SH-SY5Y (cell line): Measurements from ENCODE around the gene ZNF605.

ENCODE experiments used
- GATA2 ChIP-seq: IDR thresholded peaks from 2 replicates; pipeline ENCODE4 v1.6.1; 2011; ENCODE audit warnings: mild to moderate bottlenecking, low read depth, low read length
- GATA3 ChIP-seq: IDR thresholded peaks from 2 replicates; pipeline ENCODE4 v1.6.1; 2011; ENCODE audit warnings: low read depth, mild to moderate bottlenecking, low read length, moderate library complexity

DNA sequence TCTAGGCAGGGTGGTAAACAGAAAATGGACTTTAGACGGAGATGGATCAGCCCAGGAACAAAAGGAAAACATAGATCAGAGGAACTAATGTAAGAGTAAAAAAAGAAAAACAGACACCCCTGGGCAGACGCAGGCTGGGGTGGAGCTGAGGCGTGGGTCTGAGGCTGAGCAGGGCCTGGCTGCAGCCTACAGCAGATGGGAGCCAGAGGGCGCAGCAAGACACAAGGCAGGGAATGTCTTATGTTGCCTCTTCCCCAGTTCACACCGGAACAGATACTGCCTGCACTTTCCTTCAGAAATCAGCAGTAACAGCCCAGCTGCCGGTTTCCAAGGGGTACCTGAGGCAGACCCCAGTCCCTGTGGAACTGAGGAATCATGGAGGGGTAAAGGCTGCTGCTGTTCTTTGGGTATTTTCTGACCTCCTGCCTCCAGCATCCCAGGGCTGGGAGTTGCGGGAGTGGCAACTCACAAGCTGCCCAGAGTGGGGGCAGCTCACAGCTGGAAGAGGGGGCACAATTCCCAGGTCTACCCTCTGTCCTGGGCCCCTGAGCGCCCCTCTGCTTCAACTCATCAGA lies 9.8 kb downstream of the ZNF605 start:
- TF ChIP-seq GATA2 (no peak), GATA3 (no peak)
